Activated naive CD4-positive, alpha-beta T cell treated with anti-CD3 and anti-CD28 coated beads, Interleukin-2, amount 50 U/mL, for 16 hours (primary cell): ENCODE results near the gene LAYN.
A peak's percentile ranks its signal among the peaks of the same experiment; 100 is the strongest.

ENCODE experiments used
- DNase-seq: peaks from one replicate; pipeline ENCODE4 v3.0.0-alpha.2; 2020

LAYN gene

GRCh38 chr11:111540114-111540936 lies at the start of gene LAYN:
TSS of gene LAYN (plus strand) at chr11:111540720. CDS start at chr11:111540844, 124 bp downstream.
- DNase-seq = peak; percentile 40

- DNase-seq = no peak
Measured at GRCh38 chr11:111494040-111494439, 46.5 kb upstream of the LAYN start.

- no peak for DNase-seq
Measured at GRCh38 chr11:111499483-111499882, 41.0 kb upstream of the LAYN start.

GRCh38 chr11:111500481-111500880 lies 40.0 kb upstream of the LAYN start:
- DNase-seq = no peak

GRCh38 chr11:111502611-111503010 lies 37.9 kb upstream of the LAYN start:
- no peak for DNase-seq

- no peak for DNase-seq
Measured at GRCh38 chr11:111510311-111510710, 30.2 kb upstream of the LAYN start.

GRCh38 chr11:111512296-111513239 lies 28.0 kb upstream of the LAYN start, which contains the start of gene BTG4:
TSS of gene BTG4 (minus strand) at chr11:111512386. CDS start at chr11:111498776, 13,610 bp downstream.
- peak; percentile 28 for DNase-seq

- DNase-seq = no peak
Measured at GRCh38 chr11:111513240-111513605, 27.3 kb upstream of the LAYN start.

GRCh38 chr11:111514216-111515031 lies 26.1 kb upstream of the LAYN start, which contains the start of gene HOATZ:
TSS of gene HOATZ (plus strand) at chr11:111514778. CDS start at chr11:111514785, 7 bp downstream.
- peak; percentile 12 for DNase-seq

- no peak for DNase-seq
Measured at GRCh38 chr11:111515591-111515990, 24.9 kb upstream of the LAYN start.

GRCh38 chr11:111518668-111519067 lies 21.9 kb upstream of the LAYN start:
- no peak for DNase-seq

GRCh38 chr11:111520560-111520959 lies 20.0 kb upstream of the LAYN start:
- DNase-seq = no peak

- DNase-seq = no peak
Measured at GRCh38 chr11:111521135-111521534, 19.4 kb upstream of the LAYN start.

- DNase-seq = no peak
Measured at GRCh38 chr11:111522426-111522825, 18.1 kb upstream of the LAYN start.

GRCh38 chr11:111523343-111523742 lies 17.2 kb upstream of the LAYN start:
- DNase-seq = no peak

GRCh38 chr11:111524056-111524455 lies 16.5 kb upstream of the LAYN start:
- no peak for DNase-seq

GRCh38 chr11:111525456-111525855 lies 15.1 kb upstream of the LAYN start:
- DNase-seq = no peak

- DNase-seq = no peak
Measured at GRCh38 chr11:111526501-111526900, 14.0 kb upstream of the LAYN start.

- no peak for DNase-seq
Measured at GRCh38 chr11:111527279-111527678, 13.2 kb upstream of the LAYN start.

- DNase-seq = no peak
Measured at GRCh38 chr11:111528557-111528956, 12.0 kb upstream of the LAYN start.

- no peak for DNase-seq
Measured at GRCh38 chr11:111530091-111530490, 10.4 kb upstream of the LAYN start.

GRCh38 chr11:111531136-111531535 lies 9.4 kb upstream of the LAYN start:
- DNase-seq = no peak
